IPS DF 4.7 (cell line): ENCODE measurements around the gene SCAPER.

Experiments used
- DNase-seq: peaks from one replicate; pipeline ENCODE4 v3.0.0-alpha.2; 2013; ENCODE audit warnings: low spot score; ENCODE audit errors: extremely low read depth

SCAPER gene

DNA sequence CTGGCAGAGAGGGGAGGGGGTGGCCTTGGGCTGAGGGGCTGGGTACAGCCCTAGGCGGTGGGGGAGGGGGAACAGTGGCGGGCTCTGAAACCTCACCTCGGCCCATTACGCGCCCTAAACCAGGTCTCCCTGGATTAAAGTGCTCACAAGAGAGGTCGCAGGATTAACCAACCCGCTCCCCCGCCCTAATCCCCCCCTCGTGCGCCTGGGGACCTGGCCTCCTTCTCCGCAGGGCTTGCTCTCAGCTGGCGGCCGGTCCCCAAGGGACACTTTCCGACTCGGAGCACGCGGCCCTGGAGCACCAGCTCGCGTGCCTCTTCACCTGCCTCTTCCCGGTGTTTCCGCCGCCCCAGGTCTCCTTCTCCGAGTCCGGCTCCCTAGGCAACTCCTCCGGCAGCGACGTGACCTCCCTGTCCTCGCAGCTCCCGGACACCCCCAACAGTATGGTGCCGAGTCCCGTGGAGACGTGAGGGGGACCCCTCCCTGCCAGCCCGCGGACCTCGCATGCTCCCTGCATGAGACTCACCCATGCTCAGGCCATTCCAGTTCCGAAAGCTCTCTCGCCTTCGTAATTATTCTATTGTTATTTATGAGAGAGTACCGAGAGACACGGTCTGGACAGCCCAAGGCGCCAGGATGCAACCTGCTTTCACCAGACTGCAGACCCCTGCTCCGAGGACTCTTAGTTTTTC is 563.6 kb downstream of the SCAPER start:
- no peak for DNase-seq

DNA sequence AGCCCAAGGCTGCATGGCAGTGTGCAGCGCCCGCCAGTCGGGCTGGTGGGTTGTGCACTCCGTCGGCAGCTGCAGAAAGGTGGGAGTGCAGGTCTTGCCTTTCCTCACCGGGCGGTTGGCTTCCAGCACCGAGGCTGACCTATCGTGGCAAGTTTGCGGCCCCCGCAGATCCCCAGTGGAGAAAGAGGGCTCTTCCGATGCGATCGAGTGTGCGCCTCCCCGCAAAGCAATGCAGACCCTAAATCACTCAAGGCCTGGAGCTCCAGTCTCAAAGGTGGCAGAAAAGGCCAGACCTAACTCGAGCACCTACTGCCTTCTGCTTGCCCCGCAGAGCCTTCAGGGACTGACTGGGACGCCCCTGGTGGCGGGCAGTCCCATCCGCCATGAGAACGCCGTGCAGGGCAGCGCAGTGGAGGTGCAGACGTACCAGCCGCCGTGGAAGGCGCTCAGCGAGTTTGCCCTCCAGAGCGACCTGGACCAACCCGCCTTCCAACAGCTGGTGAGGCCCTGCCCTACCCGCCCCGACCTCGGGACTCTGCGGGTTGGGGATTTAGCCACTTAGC is 564.3 kb downstream of the SCAPER start:
- DNase-seq, result no peak

DNA sequence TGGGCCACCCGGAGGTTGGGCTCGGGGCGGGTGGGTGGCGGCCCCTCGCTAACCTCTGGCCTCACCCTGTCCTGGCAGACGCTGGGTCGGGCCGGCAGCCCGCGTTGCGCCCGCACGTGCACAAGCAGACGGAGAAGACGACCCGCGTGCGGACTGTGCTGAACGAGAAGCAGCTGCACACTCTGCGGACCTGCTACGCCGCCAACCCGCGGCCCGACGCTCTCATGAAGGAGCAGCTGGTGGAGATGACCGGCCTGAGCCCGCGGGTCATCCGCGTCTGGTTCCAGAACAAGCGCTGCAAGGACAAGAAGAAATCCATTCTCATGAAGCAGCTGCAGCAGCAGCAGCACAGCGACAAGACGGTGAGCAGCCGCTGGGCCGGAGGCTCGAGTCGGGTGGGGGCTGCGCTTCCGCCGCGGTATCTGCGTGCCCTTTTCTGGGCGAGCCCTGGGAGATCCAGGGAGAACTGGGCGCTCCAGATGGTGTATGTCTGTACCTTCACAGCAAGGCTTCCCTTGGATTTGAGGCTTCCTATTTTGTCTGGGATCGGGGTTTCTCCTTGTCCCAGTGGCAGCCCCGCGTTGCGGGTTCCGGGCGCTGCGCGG is 564.8 kb downstream of the SCAPER start:
- no peak for DNase-seq

DNA sequence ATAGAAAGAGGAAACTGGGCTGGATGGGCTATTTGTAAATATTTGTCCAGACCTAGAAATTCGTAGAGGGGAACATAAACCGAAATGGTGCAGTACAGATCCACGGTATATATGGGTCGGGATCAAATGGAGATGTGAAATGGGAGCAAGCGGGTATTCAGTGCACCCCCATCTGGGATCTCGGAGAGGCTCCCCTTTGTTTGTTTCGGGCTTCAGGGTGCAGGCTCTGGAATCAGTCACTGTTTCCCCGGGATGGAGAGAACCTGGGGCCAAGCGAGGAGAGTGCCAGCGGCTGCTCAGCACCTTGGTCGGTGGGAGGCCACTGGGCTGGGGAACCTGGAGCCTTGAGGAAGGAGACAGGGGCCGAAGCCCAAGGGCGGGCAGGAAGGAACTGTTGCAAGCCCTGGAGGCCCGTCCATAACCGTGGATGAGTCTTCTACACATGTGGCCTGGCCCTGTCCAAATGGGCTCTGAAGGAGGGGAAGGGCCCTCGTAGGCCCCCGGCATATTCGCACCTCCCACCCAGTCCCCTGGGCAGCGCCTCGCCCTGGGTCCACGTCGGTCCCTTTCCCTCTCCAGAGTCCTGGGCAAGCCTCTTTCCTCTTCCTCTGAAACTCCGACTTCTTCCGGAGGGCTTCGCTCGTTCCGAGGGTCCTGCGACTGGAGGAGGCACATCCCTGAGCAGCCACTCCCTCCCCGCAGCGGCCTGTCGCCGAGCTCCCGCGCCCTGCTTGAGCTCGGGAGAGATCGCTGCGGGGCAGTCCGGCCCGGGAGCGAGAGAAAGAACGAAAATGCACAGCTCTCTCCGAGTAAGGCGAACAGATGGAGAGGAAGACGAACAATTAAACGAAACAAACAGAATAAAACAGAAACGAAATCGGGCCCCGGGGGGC is 565.6 kb downstream of the SCAPER start:
- no peak for DNase-seq

DNA sequence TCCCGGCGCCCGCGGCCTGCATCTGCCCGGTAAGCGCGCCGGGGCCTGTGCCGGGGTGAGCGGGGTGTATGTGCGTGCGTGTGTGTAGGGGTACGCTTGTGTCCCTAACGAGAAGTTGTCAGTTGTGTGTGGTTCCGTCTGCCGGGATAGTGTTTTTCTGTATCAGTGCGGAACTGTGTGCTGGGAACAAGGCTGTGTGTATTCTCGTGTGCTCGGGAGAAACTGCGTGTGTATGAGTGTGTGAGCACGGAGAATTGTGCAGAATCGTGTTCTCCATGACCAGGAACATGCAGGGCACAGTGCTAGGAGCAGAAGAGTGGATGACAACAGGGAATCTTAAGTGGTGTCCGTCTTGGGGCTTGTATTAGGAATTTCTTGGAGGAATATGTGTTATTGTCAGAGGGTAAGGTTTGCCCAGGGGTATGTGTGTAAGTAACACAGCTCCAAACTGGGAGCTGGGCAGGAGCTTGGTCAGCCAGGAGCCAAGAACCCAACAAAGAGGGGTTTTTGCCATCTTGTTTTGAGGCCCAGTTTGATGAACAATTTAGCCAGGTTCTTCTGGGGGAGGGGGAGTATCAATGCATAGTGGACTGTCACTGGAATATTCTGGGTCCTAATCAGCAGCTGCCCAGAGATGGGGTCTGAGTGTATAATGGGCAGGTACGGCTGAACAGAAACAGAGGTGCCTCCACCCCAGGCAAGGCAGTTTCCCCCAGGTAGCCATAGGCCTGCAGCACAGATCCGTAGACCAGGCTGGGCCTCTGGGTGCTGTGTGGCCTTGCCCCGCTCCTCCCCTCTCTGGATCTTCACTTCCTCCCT is 566.4 kb downstream of the SCAPER start:
- no peak for DNase-seq

DNA sequence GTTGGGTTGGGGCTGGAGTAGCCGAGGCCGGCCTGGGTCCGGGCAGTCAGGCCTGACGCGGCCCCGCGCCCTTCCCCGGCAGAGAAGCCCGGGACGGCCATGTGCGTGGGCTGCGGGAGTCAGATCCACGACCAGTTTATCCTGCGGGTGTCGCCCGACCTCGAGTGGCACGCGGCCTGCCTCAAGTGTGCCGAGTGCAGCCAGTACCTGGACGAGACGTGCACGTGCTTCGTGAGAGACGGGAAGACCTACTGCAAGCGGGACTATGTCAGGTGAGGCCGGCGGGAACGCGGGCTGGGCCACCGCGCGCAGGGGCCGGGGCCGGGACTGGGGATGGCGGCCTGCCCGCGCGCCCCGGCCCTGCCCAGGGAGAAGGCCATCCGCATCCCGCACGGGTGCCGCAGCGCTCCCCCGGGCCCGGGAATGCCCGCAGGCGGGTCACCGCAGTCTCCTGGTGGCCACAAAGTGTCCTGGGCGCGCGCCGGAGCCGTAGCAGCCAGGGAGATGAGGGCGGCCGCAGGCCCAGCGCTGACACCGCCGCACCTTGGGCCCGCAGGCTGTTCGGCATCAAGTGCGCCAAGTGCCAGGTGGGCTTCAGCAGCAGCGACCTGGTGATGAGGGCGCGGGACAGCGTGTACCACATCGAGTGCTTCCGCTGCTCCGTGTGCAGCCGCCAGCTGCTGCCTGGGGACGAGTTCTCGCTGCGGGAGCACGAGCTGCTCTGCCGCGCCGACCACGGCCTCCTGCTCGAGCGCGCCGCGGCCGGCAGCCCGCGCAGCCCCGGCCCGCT is 567.2 kb downstream of the SCAPER start:
- DNase-seq, result no peak

DNA sequence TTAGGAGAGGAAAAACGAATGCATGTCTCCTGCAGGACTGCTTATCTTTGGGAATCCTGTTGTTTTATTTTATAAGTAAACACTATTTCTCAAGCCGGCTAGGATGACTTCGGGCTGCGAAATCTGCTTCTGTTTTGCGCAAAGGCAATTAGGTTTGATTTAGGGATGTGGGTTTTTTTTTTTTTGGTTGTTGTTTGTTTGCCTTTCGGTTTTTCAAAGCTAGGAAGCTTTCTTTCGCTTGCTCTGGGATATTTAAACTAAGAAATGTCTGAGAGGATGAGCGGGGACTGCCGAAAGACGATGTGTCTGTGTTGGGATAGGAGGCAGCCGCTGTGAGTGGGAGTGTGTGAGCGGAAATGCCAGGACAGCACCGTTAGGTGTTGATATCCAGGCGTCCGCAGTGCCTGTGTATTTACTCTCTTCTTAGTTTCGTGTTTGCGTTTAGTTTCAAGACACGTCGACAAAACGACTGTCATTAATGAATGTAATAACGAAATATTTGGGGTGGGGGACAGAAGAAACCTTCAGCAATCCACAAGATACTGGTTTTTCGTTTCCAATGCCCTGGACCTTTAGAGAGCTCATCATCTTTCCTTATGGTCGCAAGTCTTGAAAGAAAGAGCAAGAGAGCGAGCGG is 568.0 kb downstream of the SCAPER start:
- no peak for DNase-seq

DNA sequence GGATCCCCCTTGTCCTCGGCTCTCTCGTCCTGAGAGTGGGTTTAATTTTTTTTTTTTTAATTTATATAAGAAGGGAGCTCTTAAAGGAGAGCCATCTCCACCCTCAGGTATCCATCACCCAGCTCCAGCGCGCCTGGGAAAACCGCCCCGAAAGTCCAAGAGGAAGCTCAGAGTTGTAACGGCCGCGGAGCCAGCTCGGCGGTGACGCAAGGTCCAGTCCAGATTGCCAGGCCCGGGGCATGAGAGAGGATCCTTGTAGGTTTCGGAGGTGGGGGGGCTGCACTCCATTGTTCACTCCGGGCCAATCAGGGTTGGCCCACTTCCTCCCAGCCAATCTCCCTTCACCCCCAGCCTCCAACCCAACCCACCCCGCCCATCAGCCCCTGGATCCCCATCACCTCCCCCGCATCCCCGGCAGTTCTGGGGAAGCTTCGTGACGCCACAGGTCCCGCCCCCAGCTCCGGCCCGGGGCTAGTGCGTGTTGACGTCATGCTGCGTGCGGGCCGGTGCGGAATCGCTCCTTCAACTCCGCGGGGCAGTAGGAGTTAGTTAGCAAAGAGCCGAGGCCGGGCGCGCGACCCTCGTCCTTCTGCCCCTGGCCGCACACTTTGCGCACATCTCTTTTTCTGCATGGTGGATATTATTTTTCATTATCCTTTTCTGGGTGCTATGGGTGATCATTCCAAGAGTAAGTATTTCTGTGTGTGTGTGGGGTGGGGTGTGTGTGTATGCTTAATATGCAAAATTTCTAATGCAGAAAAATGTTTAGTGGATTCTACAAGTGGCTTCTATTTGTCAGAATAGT is 568.7 kb downstream of the SCAPER start, which contains the start of gene ISL2:
Gene ISL2 (plus strand): TSS at position 520 of the 805 bp plus-strand sequence. CDS start 111 bp downstream, at position 631.
- DNase-seq, result no peak

DNA sequence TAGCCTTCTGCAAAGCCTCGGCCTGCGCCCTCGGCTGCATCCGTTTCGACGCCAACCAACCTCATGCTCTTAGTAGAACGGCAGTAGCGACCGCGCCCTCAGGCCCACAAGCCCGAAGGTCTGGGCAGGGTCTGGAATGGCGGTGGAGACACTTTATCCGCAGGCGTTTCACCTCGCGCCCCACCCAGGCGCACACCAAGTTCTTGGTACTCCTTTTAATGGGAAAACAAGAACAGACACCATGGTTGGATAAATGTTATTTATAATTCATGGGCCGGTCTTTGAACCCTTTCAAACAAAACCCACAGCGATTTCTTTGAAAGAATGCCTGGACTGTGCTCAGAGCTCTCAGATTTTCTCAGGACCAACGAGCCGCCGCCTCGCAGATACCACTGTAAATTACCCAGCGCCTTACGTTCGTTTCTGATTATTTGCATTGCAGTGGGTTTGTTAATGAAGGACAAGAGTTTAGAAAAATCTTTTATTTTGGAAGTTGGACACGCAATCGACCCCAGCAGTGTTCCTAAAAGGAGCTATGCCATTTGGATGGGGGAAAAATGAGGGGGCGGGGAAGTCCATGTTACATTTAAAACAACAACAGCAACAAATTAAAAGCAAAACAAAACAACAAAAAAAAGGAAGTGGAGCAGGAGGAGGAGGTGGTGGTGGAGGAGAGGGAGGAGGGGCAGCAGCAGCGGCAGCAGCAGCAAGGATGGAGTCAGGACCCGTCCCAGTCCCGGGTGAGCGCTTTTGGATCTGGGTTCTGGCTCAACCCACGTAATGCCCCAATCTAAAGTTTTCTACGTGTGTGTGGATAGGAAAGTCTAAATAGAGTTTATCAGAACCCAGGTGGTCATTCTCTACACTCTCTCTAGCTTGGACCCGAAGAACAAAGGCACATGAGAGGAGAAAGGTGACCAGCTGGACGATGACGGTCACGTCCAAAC is 569.6 kb downstream of the SCAPER start:
- no peak for DNase-seq

DNA sequence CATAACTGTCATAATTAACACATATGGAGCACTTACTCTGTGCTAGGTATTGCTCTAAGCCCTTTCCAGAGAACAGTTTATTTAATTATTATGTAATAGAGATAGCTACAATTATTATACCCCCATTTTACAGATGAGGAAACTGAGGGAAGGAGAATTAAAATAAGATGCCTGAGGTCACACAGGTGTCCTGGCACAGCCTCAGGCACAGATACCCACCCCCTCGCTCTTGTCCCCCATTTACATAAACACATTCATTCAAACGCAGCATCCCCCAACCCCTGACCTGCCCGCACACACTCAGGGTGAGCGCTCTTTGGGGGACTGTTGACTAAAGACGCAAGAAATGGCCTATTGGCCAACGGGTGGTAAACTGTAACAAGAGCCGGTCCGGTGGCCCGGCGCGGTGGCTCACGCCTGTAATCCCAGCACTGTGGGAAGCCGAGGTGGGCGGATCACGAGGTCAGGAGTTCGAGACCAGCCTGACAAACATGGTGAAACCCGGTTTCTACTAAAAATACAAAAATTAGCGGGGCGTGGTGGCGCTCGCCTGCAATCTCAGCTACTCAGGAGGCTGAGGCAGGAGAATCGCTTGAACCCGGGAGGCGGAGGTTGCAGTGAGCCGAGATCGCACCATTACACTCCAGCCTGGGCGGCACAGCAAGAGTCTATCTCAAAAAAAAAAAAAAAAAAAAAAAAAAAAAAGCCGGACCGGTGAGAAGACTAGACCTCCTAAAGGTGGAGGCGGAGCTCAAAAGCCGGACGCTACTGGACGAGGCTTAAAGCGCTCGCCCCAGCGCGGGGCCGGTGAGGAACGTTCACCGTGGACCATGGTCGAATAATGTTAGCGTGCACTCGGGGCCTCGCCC is 570.5 kb downstream of the SCAPER start:
- DNase-seq, result no peak

DNA sequence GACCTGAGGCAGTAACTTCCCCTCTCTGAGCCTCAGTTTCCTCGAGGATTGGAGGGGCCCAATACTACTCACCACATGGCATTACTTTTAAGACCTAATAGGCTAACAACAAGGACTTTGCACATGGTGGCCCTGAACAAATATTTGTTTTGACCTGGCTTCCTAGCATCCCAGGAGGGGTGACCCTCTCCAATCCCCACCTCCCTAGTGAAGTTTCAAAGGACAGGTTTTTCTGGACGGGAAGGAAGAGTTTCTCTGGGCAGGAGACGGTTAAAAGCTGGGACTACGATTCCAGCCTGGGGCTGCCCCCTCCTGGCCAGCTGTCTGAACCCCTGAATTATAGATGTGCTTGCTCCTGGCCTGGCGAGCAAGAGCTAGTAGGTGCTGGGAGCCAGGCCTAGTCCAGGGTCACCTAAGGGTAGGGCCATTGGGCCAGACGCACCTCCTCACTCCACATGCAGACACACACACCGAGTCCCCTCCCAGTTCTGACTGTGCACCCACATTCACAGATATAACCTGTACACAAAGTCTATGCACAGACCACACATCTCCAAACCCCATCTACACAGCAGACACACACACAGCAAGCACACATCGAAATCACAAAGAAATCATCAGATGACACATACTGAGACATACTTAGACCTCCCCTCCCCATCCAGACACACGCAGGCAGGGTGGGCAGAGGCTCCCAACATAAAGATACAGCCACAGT is 571.3 kb downstream of the SCAPER start:
- DNase-seq, result no peak

DNA sequence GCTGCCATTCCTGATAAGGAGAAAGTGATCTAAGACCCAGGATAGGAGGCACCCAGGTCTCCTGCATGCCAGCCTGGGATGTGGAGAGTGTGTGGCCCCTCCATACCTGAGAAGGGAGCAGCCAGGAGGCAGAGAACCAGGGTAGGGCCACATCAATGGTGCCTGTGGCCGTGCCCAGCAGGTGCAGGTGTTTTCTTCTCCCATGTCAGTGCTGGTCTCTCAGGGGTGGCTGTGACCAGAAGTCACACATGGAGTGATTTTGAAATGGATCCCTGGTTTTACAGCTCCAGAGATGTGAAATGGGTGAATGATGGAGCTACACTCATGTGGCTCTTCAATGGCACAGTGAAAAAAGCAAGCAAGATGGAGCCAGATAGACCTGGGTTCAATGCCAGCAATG is 571.8 kb downstream of the SCAPER start:
- no peak for DNase-seq

DNA sequence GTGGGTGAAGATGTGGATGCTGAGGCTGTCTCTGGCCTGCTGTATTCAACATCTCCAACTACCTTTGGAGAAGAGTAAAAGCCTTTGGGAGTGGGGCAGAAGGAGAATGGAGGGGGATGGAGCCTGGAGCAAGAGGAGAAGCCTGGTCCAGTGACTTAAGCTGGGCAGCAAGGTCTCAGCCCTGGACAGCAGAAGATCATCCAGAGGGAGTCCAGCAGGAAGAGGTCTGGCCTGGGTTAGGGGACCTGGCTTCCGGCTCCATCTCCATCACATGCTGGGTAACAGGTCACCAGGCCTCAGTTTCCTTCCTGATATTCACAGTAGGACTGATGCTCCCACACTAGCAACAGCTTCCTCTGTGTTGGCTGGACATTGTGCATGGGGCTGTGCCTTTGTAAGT is 572.3 kb downstream of the SCAPER start:
- no peak for DNase-seq

DNA sequence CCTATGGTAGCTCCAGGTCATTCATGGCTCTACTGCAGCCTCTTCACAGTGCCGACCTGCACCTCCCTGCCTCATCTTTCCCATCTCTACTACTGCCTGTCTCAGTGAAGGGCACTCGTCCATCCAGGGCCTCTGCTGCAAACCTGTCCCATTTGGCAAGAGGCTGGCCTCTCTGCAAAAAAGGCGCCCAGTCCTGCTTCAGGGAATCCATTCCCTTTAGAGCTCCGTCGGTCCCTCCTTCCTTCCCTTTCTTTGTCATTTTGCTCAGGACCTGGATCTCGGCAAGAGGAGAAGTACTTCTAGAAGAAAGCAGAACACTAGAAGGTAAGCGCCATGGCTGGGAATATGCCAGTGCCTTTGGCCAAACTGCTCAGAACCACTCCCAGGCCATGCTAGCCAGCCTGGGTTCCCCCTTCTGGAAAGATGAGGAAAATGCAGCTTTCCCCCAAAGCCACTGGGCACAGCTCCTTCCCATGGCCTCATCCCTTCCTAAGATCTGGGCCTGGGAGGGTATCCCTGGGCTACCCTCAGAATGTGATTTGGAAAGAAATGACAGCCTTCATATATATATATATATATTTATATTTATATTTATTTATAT is 575.0 kb downstream of the SCAPER start:
- no peak for DNase-seq

DNA sequence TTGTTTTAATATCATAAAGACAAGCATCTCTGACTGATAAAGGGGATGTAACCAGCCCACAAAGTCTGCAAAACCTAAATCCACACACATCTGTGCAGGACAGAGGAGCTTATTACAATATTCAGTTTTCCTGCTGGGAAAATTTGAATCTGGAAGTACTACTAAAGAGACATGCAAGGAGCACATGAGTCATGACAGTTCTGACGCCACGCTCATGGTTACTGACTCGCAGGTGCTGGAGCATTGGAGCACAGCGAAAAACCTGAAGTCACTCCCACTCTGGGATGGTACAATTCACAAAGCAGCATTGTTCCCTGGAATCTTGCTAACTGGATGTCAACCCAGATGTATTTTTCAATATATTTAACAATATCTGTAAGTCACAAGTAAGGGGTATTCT is 576.2 kb downstream of the SCAPER start:
- no peak for DNase-seq
